ENCODE data around the gene SH3BP5.

DNA sequence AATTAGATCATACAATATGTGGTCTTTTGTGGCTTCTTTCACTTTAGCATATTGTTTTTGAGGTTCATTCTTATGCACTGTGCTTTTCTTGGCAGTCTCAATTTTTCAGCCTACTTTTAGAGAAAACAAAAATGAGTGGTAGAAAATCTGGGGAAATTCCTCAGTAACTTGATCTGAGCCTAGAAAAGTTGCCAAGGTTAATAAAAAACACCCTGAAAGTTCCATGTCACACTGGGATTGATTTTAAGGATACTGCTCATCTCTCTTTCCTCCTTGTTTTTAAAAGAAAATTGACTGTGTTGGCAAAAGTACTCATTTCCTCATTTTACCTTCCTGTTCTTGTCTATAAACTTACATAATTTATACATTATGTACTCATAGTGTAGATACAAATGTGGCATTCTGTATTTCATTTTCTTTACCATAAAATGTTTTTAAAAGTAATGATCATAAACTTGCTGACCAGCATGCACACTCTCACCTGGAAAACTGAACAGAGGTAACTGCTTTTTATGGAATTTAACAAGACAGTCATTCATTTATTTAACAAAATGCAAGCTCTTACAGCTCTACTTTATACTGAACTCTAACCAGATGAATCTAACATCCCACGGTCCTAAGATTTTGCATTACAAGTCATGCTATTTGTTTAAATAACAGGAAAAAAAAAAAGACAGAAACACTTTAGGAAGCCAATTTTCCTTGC lies 28.6 kb upstream of the SH3BP5 start:
- TF ChIP-seq, protein P1, sequence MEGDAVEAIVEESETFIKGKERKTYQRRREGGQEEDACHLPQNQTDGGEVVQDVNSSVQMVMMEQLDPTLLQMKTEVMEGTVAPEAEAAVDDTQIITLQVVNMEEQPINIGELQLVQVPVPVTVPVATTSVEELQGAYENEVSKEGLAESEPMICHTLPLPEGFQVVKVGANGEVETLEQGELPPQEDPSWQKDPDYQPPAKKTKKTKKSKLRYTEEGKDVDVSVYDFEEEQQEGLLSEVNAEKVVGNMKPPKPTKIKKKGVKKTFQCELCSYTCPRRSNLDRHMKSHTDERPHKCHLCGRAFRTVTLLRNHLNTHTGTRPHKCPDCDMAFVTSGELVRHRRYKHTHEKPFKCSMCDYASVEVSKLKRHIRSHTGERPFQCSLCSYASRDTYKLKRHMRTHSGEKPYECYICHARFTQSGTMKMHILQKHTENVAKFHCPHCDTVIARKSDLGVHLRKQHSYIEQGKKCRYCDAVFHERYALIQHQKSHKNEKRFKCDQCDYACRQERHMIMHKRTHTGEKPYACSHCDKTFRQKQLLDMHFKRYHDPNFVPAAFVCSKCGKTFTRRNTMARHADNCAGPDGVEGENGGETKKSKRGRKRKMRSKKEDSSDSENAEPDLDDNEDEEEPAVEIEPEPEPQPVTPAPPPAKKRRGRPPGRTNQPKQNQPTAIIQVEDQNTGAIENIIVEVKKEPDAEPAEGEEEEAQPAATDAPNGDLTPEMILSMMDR (IDR thresholded peaks at IDR 0.05): no peak
- TF ChIP-seq POLR2A (IDR thresholded peaks at IDR 0.05): no peak
